ENCODE measurements around the gene TSPAN5.

TSPAN5 gene

DNA sequence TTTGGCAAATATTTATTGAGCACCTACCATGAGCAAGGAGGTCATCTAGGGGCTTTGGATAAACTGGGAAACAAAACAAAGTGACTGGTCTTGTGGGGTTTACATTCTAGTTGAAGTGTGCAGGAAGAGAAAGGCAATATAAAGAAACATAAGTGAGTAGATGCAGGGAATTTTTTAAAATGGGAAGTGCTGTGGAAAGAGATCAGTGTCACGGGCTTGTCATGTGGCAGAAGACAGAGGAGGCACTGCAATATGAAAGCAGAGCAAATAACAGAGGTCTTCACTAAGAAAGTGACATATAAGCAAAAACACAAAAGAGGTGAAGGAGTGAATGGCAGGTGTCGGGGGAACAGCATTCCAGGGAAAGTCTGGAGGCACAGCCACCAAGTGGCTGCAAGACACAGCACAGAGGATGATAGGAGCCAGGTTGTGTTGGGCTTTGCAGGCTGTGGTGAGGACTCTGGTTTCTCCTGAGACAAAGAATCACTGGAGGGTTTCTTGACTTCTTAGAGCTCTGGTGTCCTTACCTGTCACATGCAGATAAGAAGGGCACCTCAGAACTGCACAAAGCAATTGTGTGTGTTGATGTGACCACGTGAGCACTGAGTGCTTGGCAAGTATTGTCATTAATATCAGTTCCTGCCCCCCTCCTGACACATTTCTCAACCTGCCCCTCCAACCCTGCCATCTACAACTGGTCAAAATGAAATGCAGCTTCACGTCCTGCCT is 143.5 kb downstream of the TSPAN5 start:
- no peak for DNase-seq

GRCh38 chr4:98512918-98513317 is 145.5 kb downstream of the TSPAN5 start:
- no peak for DNase-seq

DNA sequence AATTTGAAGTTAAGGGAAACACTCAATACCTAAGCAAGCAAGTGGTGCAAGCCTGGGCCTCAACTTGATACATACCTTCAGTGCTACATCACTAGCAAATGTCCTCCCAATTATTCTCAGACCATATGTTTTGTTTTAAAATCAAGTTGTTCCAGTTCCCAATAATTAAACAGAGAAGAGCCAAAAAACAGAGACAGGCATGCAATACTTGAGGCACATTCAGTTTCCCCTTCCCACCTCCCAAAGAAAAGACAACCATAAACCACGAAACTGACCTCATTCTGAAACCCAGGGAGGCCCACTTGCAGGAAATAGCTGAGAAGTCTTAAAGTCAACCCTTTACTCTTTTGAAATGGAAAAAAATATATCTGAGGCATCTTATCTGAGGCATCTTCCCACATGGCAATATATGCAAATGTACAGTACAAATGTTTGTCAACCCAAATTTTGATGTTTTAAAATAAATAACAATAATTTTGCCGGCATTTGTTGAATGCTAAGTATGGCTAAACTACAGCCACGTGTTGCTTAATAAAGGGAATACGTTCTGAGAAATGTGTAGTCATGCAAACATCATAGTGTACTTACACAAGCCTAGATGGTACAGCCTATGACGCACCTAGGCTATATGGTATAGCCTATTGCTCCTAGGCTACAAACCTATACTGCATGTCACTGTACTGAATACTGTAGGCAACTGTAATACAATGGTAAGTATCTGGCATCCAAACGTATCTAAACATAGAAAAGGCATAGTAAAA is 147.5 kb downstream of the TSPAN5 start:
- no peak for DNase-seq

DNA sequence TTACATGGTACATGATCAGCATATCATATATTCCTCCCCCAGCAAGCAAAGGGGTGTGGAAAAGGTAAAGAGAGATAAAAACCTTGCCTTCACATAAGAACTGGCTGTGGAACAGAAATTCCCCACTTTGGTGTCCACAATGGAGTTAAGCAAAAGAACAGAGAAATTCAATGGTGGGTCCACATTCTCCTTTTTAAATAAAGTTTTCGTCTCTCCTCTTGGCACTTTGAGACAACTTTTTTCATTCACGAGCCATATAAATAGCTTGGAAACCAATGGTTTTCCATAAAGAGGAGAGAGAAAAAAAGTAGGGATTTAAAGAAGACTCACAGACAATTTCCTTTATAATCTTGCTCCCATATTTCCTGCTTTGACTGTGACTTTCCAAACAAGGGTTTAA is 148.1 kb downstream of the TSPAN5 start:
- DNase-seq, result no peak

DNA sequence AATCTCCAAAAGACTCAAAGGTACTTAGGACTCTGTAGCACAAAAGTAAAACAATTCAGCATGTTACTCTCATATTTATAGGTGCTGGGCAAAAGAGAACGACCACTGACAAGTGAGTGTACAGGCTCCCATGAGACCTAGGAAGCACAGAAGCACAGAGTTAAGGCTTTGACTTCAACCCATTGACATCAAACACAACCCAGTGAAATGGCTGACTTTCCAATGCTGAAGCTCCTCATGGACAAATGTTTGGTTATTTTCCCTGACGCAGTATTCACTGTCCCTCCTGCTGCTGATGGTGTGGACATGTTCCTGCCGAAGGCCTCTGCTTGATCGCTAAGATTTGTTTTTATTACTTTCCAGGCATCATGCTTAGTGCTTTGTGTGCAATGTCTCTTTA is 148.7 kb downstream of the TSPAN5 start:
- DNase-seq, result no peak

DNA sequence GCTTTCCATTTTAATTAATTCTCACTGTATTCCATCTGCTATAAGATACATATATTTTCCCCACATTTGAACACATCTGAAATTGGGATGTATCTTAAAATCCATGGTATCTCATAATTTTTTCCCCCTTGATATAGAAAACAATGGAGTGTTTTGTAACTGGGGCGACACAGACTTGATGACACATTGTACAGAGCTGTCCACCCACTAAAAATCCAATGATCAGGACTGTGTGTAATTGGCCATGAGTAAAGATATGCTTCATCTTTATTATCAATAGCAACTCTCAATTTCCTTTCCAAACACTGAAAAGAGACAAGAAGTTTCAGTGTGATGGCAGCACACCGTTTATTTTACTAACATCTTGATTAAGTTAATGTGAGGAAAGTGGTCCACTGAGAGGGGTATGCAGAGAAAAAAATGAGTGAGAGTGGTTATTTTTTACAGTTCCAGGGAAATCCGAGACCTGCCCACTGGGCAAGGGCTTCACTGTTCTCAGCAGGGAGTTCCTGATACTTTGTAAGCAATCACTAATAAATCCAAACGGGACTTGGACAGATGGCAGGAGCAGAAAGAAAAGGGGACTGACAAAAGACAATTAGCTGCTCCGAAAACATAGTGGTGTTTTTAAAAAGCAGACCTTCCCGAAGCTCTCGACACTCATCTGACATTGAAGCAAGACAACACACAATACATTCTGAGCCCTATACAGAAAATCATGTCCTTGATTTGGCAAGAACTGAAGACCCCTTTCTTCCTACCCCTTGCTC is 149.4 kb downstream of the TSPAN5 start:
- DNase-seq, result no peak

DNA sequence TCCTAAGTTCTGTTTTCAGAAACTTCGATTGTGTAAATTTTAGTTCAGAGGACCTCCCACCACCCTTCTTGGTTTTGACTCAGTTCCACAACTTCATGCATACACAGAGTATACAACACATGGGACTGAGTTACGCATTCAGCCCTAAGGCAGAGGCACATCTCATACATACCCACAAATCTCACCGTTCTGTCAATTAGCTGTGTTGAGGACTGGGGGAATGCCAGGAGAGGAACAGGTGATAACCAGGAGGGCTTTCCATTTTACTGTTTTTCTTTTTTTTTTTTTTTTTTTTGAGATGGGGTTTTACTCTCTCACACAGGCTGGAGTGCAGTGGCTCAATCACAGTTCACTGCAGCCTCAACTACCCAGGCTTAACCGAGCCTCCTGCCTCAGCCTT is 150.2 kb downstream of the TSPAN5 start:
- no peak for DNase-seq

GRCh38 chr4:98507299-98507698 is 151.1 kb downstream of the TSPAN5 start:
- DNase-seq, result no peak

DNA sequence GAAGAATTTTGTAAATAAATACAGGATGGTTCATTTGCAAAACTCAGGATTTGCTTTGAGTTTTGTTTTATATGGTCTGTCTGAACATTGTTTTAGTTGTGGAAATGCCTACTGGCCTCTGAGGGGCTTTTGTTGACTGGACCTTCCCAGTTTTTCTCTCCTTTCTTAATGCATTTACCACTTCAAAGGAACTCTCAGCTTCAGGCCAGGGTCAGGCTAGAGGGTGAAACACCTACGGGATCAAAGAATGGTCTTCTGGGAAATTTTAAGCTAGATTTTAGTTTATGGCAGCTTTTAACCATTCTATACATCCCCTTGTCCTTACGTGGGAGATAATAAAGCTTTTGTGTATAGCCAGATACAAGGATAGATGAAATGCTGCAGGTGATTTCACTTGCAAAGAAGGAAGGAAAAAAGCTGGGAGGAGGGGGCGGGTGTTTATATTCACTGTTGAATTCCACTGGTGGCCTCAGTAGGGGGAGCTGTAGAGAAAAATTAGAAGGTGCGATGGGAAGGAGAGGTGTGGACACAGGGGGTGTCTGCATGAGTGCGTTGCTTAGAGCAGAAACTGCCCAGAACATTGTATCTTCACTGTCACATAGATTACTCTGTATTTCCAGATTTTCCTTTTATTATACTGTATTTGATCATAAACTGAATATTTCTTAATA is 151.8 kb downstream of the TSPAN5 start:
- no peak for DNase-seq

- no peak for DNase-seq
These were observed 152.4 kb downstream of the TSPAN5 start for GRCh38 chr4:98505992-98506391.

- DNase-seq, result no peak
These were observed 154.3 kb downstream of the TSPAN5 start for GRCh38 chr4:98504091-98504490.

DNA sequence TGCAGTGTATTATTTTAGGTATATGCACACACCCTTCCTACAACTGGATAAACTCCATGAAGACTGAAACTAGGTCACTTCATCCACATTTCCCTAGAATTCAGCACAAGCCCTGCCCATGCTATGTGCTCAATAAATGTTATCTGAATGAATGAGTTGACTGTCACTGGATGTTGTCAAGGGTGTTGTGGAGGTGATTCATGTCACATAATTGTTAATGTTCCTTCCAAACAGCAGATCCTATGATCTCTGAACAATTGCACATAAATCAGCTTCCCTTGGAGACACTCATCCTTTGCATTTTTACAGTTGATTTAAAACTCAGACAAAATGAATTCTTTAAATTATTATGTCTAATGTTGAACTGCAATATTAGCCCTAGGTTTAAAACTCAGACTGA is 154.7 kb downstream of the TSPAN5 start:
- DNase-seq, result no peak

DNA sequence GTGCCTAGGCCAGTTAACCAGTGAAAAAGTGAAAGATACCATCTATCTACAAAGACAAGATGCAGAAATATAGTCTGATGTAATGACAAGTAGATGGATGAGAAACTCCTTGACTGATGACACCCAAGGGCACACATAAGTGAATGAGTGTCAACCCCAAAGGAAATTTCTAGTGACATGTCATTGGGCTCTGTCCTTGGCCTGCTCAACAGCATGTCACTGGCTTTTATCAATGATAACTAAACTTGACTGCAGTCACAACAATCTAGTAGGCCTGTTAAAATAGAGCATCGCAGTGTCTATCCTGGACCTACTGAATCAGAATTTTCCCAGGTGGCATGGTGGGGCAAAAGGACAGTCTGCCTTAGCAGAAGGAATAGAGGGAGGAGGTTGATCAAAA is 155.8 kb downstream of the TSPAN5 start:
- DNase-seq, result no peak

DNA sequence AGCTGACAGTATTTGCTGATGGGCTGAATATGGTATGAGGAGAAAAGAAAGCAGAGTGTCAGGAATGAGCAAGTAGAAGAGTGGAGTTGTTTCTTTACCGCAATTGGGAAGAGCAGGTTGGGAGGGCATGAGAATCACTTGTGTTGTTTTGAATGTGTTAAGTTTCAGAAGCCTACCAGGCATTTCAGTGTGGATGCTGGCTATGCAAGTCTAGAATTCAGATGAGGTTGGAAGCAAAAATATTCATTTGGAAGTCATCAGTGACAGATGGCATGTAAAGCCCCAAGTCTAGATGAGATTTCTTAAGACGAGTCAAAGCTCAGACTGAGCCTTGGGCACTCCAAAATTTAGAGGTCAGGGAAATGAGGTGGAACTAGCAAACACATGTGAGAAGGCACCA is 156.4 kb downstream of the TSPAN5 start:
- DNase-seq, result no peak

GRCh38 chr4:98501383-98501782 is 157.0 kb downstream of the TSPAN5 start:
- no peak for DNase-seq

GRCh38 chr4:98498774-98499173 is 159.6 kb downstream of the TSPAN5 start:
- no peak for DNase-seq

DNA sequence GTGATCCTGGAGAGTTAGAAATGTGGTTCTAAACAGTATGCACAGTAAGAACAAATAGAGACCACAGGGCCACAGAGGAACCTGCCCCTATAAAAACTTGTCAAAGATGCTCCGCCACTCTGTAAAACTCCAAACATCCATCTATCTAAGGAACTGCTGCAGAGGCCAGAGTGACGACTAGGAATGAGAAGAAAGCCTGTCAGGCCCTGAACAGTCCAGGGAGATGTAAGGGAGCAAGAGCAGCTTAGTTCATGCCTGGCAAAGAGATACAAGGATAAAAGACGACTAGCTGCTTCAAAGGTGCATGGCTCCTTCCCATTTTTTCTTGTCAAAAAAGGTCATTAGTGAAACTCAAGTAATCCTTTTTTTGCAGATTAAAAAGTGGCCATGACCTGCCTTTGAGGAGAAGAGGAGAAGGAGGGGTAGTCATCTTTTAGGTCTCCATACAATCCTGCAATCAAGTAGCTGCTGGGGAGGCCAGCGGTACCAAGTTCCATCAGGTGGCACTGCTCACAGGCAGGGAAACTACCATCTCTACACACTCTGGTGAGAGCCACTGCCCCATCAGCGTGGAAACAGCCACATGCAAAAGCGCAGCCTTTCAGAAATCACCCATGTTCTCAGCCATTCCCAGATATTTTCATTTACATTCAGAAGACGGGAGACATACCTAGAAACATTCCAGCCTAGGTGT is 162.1 kb downstream of the TSPAN5 start:
- DNase-seq, result no peak

DNA sequence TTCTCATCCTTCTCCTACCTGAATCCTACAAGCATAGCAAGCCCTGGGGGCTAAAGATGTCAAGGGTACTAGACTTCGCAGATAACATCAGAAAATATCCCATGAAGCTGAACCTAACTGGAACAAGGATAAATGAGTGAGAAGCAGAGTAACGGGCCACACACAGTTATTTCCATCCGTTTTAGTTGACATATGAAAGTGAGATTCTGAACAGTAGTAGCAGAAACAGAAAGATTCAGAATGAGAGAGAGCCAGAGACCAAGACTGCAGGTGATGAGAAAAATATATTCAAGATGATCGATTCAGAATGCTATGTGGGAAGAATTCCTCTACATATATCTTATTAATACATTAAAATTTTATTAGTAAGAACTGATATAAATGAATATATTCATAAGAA is 165.1 kb downstream of the TSPAN5 start:
- DNase-seq, result no peak

GRCh38 chr4:98491899-98492559 is 166.4 kb downstream of the TSPAN5 start:
- DNase-seq, result no peak

DNA sequence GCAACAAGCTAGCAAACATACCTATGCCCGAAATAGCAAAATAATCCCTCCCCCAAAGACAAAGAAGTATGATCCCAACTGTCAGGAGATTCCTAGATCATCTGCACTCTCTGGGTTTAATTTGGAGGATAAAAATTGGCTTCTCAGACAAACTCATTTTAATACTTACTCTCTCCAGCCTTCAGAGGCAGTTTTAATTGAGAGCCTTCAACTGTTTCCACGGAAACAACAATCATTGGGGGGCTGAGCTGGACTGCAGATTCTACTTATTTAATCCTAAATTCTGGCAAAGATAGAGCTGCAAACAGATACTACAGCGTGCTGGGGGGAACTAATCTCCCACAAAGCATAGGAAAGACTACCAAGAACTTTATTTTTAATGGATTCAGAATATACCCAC is 168.2 kb downstream of the TSPAN5 start:
- no peak for DNase-seq

GRCh38 chr4:98485816-98486345 is 172.5 kb downstream of the TSPAN5 start:
- no peak for DNase-seq

GRCh38 chr4:98484031-98484430 is 174.4 kb downstream of the TSPAN5 start:
- no peak for DNase-seq

Data from T-helper 9 cell (primary cell).